GM18498 (cell line): ENCODE results near the gene ARHGAP27.
"Not testable (repeated sequence)": the region's sequence is repeated elsewhere in the genome, so short reads cannot be mapped to it uniquely, and the experiment has no call there.

Source experiments
- ATAC-seq: cut with Tn5 transposase; IDR thresholded peaks from one replicate; pipeline ENCODE4 v1.9.1; 2021; ENCODE audit warnings: mild to moderate bottlenecking, moderate library complexity; ENCODE audit not compliant: unreplicated experiment

ARHGAP27 gene

GRCh38 chr17:45432405-45433158 is at the start of gene ARHGAP27:
Gene ARHGAP27, minus strand, starts transcription at chr17:45432870. Its CDS starts 2,591 bp downstream, at chr17:45430279.
- ATAC-seq, result no peak

GRCh38 chr17:45482317-45482716 is 49.6 kb upstream of the ARHGAP27 start:
- not testable (repeated sequence) for ATAC-seq

GRCh38 chr17:45475436-45475835 is 42.8 kb upstream of the ARHGAP27 start:
- not testable (repeated sequence) for ATAC-seq

- ATAC-seq, result not testable (repeated sequence)
Observed at GRCh38 chr17:45472249-45472648, 39.6 kb upstream of the ARHGAP27 start.

GRCh38 chr17:45469204-45469563 is 36.5 kb upstream of the ARHGAP27 start:
- ATAC-seq, result not testable (repeated sequence)

- ATAC-seq, result not testable (repeated sequence)
Observed at GRCh38 chr17:45468293-45469203, 35.9 kb upstream of the ARHGAP27 start.

GRCh38 chr17:45461524-45462327 is 29.1 kb upstream of the ARHGAP27 start:
- peak; percentile 87 for ATAC-seq

GRCh38 chr17:45460422-45460821 is 27.8 kb upstream of the ARHGAP27 start:
- not testable (repeated sequence) for ATAC-seq

- ATAC-seq, result not testable (repeated sequence)
Observed at GRCh38 chr17:45454341-45454740, 21.7 kb upstream of the ARHGAP27 start.

- ATAC-seq, result not testable (repeated sequence)
Observed at GRCh38 chr17:45453731-45454130, 21.1 kb upstream of the ARHGAP27 start.

- not testable (repeated sequence) for ATAC-seq
Observed at GRCh38 chr17:45453225-45453534, 20.5 kb upstream of the ARHGAP27 start.

- ATAC-seq, result peak; percentile 51
Observed at GRCh38 chr17:45452329-45453224, 19.9 kb upstream of the ARHGAP27 start.

GRCh38 chr17:45451660-45452059 is 19.0 kb upstream of the ARHGAP27 start:
- ATAC-seq, result not testable (repeated sequence)

GRCh38 chr17:45451131-45451530 is 18.5 kb upstream of the ARHGAP27 start:
- no peak for ATAC-seq

- not testable (repeated sequence) for ATAC-seq
Observed at GRCh38 chr17:45449708-45450329, 17.1 kb upstream of the ARHGAP27 start.

- not testable (repeated sequence) for ATAC-seq
Observed at GRCh38 chr17:45449260-45449659, 16.6 kb upstream of the ARHGAP27 start.

GRCh38 chr17:45448483-45448882 is 15.8 kb upstream of the ARHGAP27 start:
- not testable (repeated sequence) for ATAC-seq

- ATAC-seq, result not testable (repeated sequence)
Observed at GRCh38 chr17:45448066-45448465, 15.4 kb upstream of the ARHGAP27 start.

- not testable (repeated sequence) for ATAC-seq
Observed at GRCh38 chr17:45447650-45448049, 15.0 kb upstream of the ARHGAP27 start.
